SK-N-SH (cell line): ENCODE data around the gene S100A8. TPM values are rescaled to one million over a fixed set of nuclear protein-coding genes. Genes with fewer than 3 reads are reported as not detected.

Experiments
- CTCF ChIA-PET: fragments of 300-600, 350-600 bp; formaldehyde crosslinking; extraction: SDS; loops from one replicate; lab custom pipeline; 2021; lab: Yijun Ruan, JAX
- POLR2A ChIA-PET: fragments of 350-600 bp; sonication (Branson Sonifier 250); formaldehyde crosslinking; extraction: SDS; loops from one replicate; lab custom pipeline; 2020; ENCODE audit warnings: antibody characterized with exemption, inconsistent platforms; lab: Yijun Ruan, JAX
- DNase-seq: peaks from one replicate; pipeline ENCODE4 v3.0.0; 2012
- H2AFZ ChIP-seq: fragments of 200-600 bp; sonication (generic); 2 replicates; pipeline ENCODE4 v1.8.1; 2016; ENCODE audit warnings: antibody characterized with exemption, mild to moderate bottlenecking, low read depth
- H3F3A ChIP-seq: fragments of 200-600 bp; sonication (generic); replicated peaks from 2 replicates; pipeline ENCODE3; 2016; ENCODE audit warnings: antibody characterized with exemption, mild to moderate bottlenecking; ENCODE audit not compliant: insufficient read depth
- H3K27ac ChIP-seq, 2 experiments: fragments of 200-500 bp in 1 of 2; fragments of 200-600 bp in 1 of 2; sonication (Bioruptor generic) in 1 of 2; sonication (generic), shearing (Covaris generic) in 1 of 2; 2 replicates each; pipeline versions ENCODE4 v1.5.1 to v1.6.1; 2014 to 2016; ENCODE audit warnings: low read depth in 2 of 2, inconsistent platforms in 1 of 2, low read length in 1 of 2, mild to moderate bottlenecking in 1 of 2, mixed read lengths in 1 of 2
- H3K27me3 ChIP-seq: fragments of 200-600 bp; sonication (generic), shearing (Covaris generic); 2 replicates; pipeline ENCODE4 v1.6.1; 2016; ENCODE audit warnings: mixed run types; ENCODE audit not compliant: insufficient read depth
- H3K36me3 ChIP-seq, 2 experiments: fragments of 200-500 bp in 1 of 2; fragments of 200-600 bp in 1 of 2; sonication (Bioruptor generic) in 1 of 2; sonication (generic) in 1 of 2; replicated peaks in 1 of 2; 2 replicates each; pipeline versions ENCODE3 to v1.5.1; 2014 to 2016; ENCODE audit warnings: low read length in 1 of 2, mild to moderate bottlenecking in 1 of 2; ENCODE audit not compliant: insufficient read depth in 2 of 2, control insufficient read depth in 1 of 2
- H3K4me1 ChIP-seq, 2 experiments: fragments of 200-500 bp in 1 of 2; fragments of 200-600 bp in 1 of 2; sonication (Bioruptor generic) in 1 of 2; sonication (generic), shearing (Covaris generic) in 1 of 2; 2 replicates each; pipeline versions ENCODE4 v1.5.1 to v1.6.1; 2014 to 2016; ENCODE audit warnings: low read depth in 1 of 2, low read length in 1 of 2, mixed run types in 1 of 2; ENCODE audit not compliant: insufficient read depth in 2 of 2, control insufficient read depth in 1 of 2
- H3K4me2 ChIP-seq: fragments of 200-600 bp; sonication (generic), shearing (Covaris generic); 2 replicates; pipeline ENCODE4 v1.6.1; 2017; ENCODE audit warnings: mixed run types
- H3K4me3 ChIP-seq, 2 experiments: fragments of 200-500 bp in 1 of 2; fragments of 200-600 bp in 1 of 2; sonication (Bioruptor generic) in 1 of 2; sonication (generic), shearing (Covaris generic) in 1 of 2; 2 replicates each; pipeline versions ENCODE4 v1.5.1 to v1.8.1; 2014 to 2016; ENCODE audit warnings: low read depth in 2 of 2, inconsistent platforms in 1 of 2, low read length in 1 of 2, mild to moderate bottlenecking in 1 of 2, mixed read lengths in 1 of 2, moderate library complexity in 1 of 2
- H3K79me2 ChIP-seq: fragments of 200-600 bp; sonication (generic); 2 replicates; pipeline ENCODE4 v1.8.1; 2017; ENCODE audit warnings: mild to moderate bottlenecking; ENCODE audit not compliant: insufficient read depth
- H3K9ac ChIP-seq: fragments of 200-600 bp; sonication (generic); 2 replicates; pipeline ENCODE4 v1.6.1; 2017; ENCODE audit warnings: mixed run types
- H3K9me2 ChIP-seq: fragments of 200-600 bp; sonication (generic); 2 replicates; pipeline ENCODE4 v1.6.1; 2017; ENCODE audit warnings: mixed run types
- H3K9me3 ChIP-seq: fragments of 200-600 bp; sonication (generic); 2 replicates; pipeline ENCODE4 v1.6.1; 2017; ENCODE audit warnings: mixed run types, mild to moderate bottlenecking, moderate library complexity
- H4K20me1 ChIP-seq: fragments of 200-600 bp; sonication (generic); 2 replicates; pipeline ENCODE4 v1.6.1; 2017; ENCODE audit warnings: mild to moderate bottlenecking, mixed run types; ENCODE audit not compliant: insufficient read depth
- CHD2 ChIP-seq: fragments of 150-350 bp; IDR thresholded peaks from 2 replicates; pipeline ENCODE4 v1.6.1; 2018; ENCODE audit warnings: low read length; ENCODE audit not compliant: partially characterized antibody
- CTCF ChIP-seq: fragments of 200-600 bp; sonication (generic); IDR thresholded peaks from 2 replicates; pipeline ENCODE4 v1.6.1; 2017; ENCODE audit warnings: antibody characterized with exemption, mild to moderate bottlenecking, moderate library complexity
- FOXJ3 ChIP-seq: sonication (generic); formaldehyde crosslinking; IDR thresholded peaks from 2 replicates; pipeline ENCODE4 v1.5.1; 2020; ENCODE audit warnings: mild to moderate bottlenecking, missing genetic modification reagents
- GABPA ChIP-seq: IDR thresholded peaks from 2 replicates; pipeline ENCODE4 v1.4.0; 2012; ENCODE audit warnings: low read depth, mild to moderate bottlenecking
- GATA2 ChIP-seq: sonication (generic); formaldehyde crosslinking; IDR thresholded peaks from 2 replicates; pipeline ENCODE4 v1.5.0; 2020; ENCODE audit warnings: mild to moderate bottlenecking, missing genetic modification reagents
- JUND ChIP-seq: IDR thresholded peaks from 2 replicates; pipeline ENCODE4 v1.4.0; 2012
- MEF2A ChIP-seq: IDR thresholded peaks from 2 replicates; pipeline ENCODE4 v1.4.0; 2012; ENCODE audit warnings: low read depth, borderline replicate concordance
- MXI1 ChIP-seq: IDR thresholded peaks from 2 replicates; pipeline ENCODE4 v1.6.1; 2012; ENCODE audit warnings: mild to moderate bottlenecking, low read depth, low read length, improper control_type of control experiment
- NFIC ChIP-seq: IDR thresholded peaks from 2 replicates; pipeline ENCODE4 v1.4.0; 2012; ENCODE audit warnings: borderline replicate concordance
- PBX3 ChIP-seq: IDR thresholded peaks from 2 replicates; pipeline ENCODE4; 2012
- RAD21 ChIP-seq: IDR thresholded peaks from 2 replicates; pipeline ENCODE4 v1.6.1; 2012; ENCODE audit warnings: mild to moderate bottlenecking, low read length
- RCOR1 ChIP-seq: fragments of 150-350 bp; IDR thresholded peaks from 2 replicates; pipeline ENCODE4 v1.6.1; 2017; ENCODE audit warnings: antibody characterized with exemption, low read length
- REST ChIP-seq: IDR thresholded peaks from 2 replicates; pipeline ENCODE4 v1.6.1; 2012; ENCODE audit warnings: mild to moderate bottlenecking, low read depth, low read length, moderate library complexity
- RFX5 ChIP-seq: IDR thresholded peaks from 2 replicates; pipeline ENCODE4 v1.6.1; 2012; ENCODE audit warnings: mild to moderate bottlenecking, improper control_type of control experiment, low read length
- RXRA ChIP-seq: IDR thresholded peaks from 2 replicates; pipeline ENCODE4 v1.4.0; 2012; ENCODE audit warnings: low read depth, mild to moderate bottlenecking, borderline replicate concordance
- SIN3A ChIP-seq: IDR thresholded peaks from 2 replicates; pipeline ENCODE4 v1.6.1; 2012; ENCODE audit warnings: low read depth, mild to moderate bottlenecking, low read length, moderate library complexity, borderline replicate concordance
- TAF1 ChIP-seq: IDR thresholded peaks from 2 replicates; pipeline ENCODE4 v1.6.1; 2012; ENCODE audit warnings: low read depth, mild to moderate bottlenecking, low read length, moderate library complexity, borderline replicate concordance
- TCF12 ChIP-seq: IDR thresholded peaks from 2 replicates; pipeline ENCODE4 v1.4.0; 2012
- TEAD4 ChIP-seq: IDR thresholded peaks from 2 replicates; pipeline ENCODE4 v1.4.0; 2012; ENCODE audit warnings: mild to moderate bottlenecking, borderline replicate concordance; ENCODE audit not compliant: insufficient read depth
- YY1 ChIP-seq: IDR thresholded peaks from 2 replicates; pipeline ENCODE4 v1.4.0; 2012; ENCODE audit warnings: low read depth, mild to moderate bottlenecking
- WGBS: methylation state at CpG from one replicate; pipeline ENCODE4 v1.1.6; 2017; ENCODE audit warnings: low lambda C conversion rate; 5-methylcytosine and 5-hydroxymethylcytosine counted together
- polyA plus RNA-seq, 3 experiments: library from polyadenylated mRNA; depleted of rRNA; stranded (reverse); fragments of >200 nt; gene quantifications; 2 replicates each; pipeline ENCODE4 v1.2.3, GENCODE V29; 2012

S100A8 gene
- polyA plus RNA-seq, 1 of the 3 experiments (the other 2 are of a cell fraction): not detected

- no peak overlapping the region for H3K4me2 ChIP-seq
- no peaks in the 10 kb centered on the region for H3F3A ChIP-seq
- H3K27ac ChIP-seq: no peak overlapping the region
- TF ChIP-seq FOXJ3 (CRISPR knock-in tag) (no peak), TAF1 (no peak), SIN3A (no peak), TCF12 (no peak), RAD21 (no peak), YY1 (no peak)
- no peaks in the 10 kb centered on the region for H3K4me1 ChIP-seq
- no peaks in the 10 kb centered on the region for H3K9me2 ChIP-seq
- ChIA-PET CTCF (interaction anchor here (0.9 kb wide), 1 partner anchor 10 kb away, joined by 3 read pairs; no protein-coding TSS in a partner anchor), POLR2A (no interaction called here)
- no peaks in the 10 kb centered on the region for H3K9me3 ChIP-seq
- H4K20me1 ChIP-seq: no peaks in the 10 kb centered on the region
- H3K27me3 ChIP-seq: peaks cover 61% of the 10 kb centered on the region
- no peak overlapping the region for H3K4me3 ChIP-seq
- no peak overlapping the region for H3K9ac ChIP-seq
- H2AFZ ChIP-seq: no peak overlapping the region
- H3K36me3 ChIP-seq: no peaks in the 10 kb centered on the region
- 15% methylated on average over 3 of the region's 4 CpGs for WGBS
- H3K79me2 ChIP-seq: no peaks in the 10 kb centered on the region
- DNase-seq: no peak
Measured at GRCh38 chr1:153361480-153362109, 29.3 kb downstream of the S100A8 start.

- Histone ChIP-seq H3K79me2 (no peaks in the 10 kb centered on the region), H3K9ac (no peak overlapping the region), H3K27me3 (peaks cover 60% of the 10 kb centered on the region), H3K27ac (no peak overlapping the region), H4K20me1 (no peaks in the 10 kb centered on the region), H3K9me3 (no peaks in the 10 kb centered on the region), H3K4me3 (no peak overlapping the region), H3K4me1 (no peaks in the 10 kb centered on the region), H3K36me3 (no peaks in the 10 kb centered on the region), H3K4me2 (no peak overlapping the region), H2AFZ (no peak overlapping the region), H3K9me2 (no peaks in the 10 kb centered on the region), H3F3A (no peaks in the 10 kb centered on the region)
- POLR2A ChIA-PET: no interaction called here
- no peak for TF ChIP-seq RXRA
- no peak for TF ChIP-seq PBX3
- TF ChIP-seq SIN3A: no peak
- TF ChIP-seq CHD2: no peak
- TF ChIP-seq GABPA: no peak
- TF ChIP-seq RCOR1: no peak
- TF ChIP-seq NFIC: no peak
- no peak for TF ChIP-seq YY1
- TF ChIP-seq REST: no peak
- TF ChIP-seq MEF2A: no peak
- TF ChIP-seq TEAD4: no peak
- TF ChIP-seq CTCF: no peak
- TF ChIP-seq GATA2 (CRISPR knock-in tag): no peak
- TF ChIP-seq JUND: no peak
- TF ChIP-seq RFX5: no peak
- no peak for TF ChIP-seq MXI1
- WGBS: 4% methylated on average over 9 of the region's 11 CpGs
- CTCF ChIA-PET: interaction anchor here (0.9 to 1.3 kb wide), 2 partner anchors 9 to 134 kb away, joined by 3 to 4 read pairs; no protein-coding TSS in a partner anchor
- no peak for DNase-seq
Measured at GRCh38 chr1:153360592-153361479, 30.0 kb downstream of the S100A8 start.
